H9 (cell line): ENCODE measurements around the gene PDCL3. TPM values are rescaled to one million over a fixed set of nuclear protein-coding genes. Genes with fewer than 3 reads are reported as not detected.
A peak's percentile ranks its signal among the peaks of the same experiment; 100 is the strongest.

ENCODE experiments used
- DNase-seq: peaks from one replicate; pipeline ENCODE4 v3.0.0-alpha.2; 2017
- H2AFZ ChIP-seq: one replicate; pipeline ENCODE4 v1.6.1; 2013; ENCODE audit warnings: mild to moderate bottlenecking, low read length, control low read depth, moderate library complexity
- H2AK5ac ChIP-seq: 2 replicates; pipeline ENCODE4 v1.6.1; 2013; ENCODE audit warnings: low read length, control low read depth, mixed read lengths; ENCODE audit not compliant: insufficient read length
- H2BK120ac ChIP-seq: one replicate; pipeline ENCODE4 v1.6.1; 2013; ENCODE audit warnings: low read depth, mild to moderate bottlenecking, low read length, control low read depth, inconsistent platforms; ENCODE audit not compliant: poor library complexity, severe bottlenecking
- H2BK12ac ChIP-seq: 2 replicates; pipeline ENCODE4 v1.6.1; 2013; ENCODE audit warnings: low read length, control low read depth, mixed read lengths, low read depth; ENCODE audit not compliant: insufficient read length
- H2BK15ac ChIP-seq: 2 replicates; pipeline ENCODE4 v1.6.1; 2013; ENCODE audit warnings: low read depth, low read length, control low read depth
- H2BK20ac ChIP-seq: one replicate; pipeline ENCODE4 v1.6.1; 2013; ENCODE audit warnings: low read depth, mild to moderate bottlenecking, low read length, control low read depth, inconsistent platforms; ENCODE audit not compliant: poor library complexity, severe bottlenecking
- H2BK5ac ChIP-seq: 2 replicates; pipeline ENCODE4 v1.6.1; 2013; ENCODE audit warnings: low read length, control low read depth, mixed read lengths; ENCODE audit not compliant: insufficient read length
- H3K14ac ChIP-seq: 2 replicates; pipeline ENCODE4 v1.6.1; 2013; ENCODE audit warnings: low read length, control low read depth; ENCODE audit not compliant: insufficient read depth
- H3K18ac ChIP-seq: 2 replicates; pipeline ENCODE4 v1.6.1; 2013; ENCODE audit warnings: low read depth, mild to moderate bottlenecking, mixed read lengths, low read length, control low read depth; ENCODE audit not compliant: insufficient read length
- H3K23ac ChIP-seq: 2 replicates; pipeline ENCODE4 v1.6.1; 2013; ENCODE audit warnings: low read length, control low read depth, mixed read lengths, low read depth; ENCODE audit not compliant: insufficient read length
- H3K23me2 ChIP-seq: 2 replicates; pipeline ENCODE4 v1.6.1; 2013; ENCODE audit warnings: low read depth, mild to moderate bottlenecking, mixed read lengths, low read length, control low read depth; ENCODE audit not compliant: insufficient read length, poor library complexity, severe bottlenecking
- H3K27ac ChIP-seq: 2 replicates; pipeline ENCODE4 v1.5.1; 2013; ENCODE audit warnings: low read length, control low read depth, mixed read lengths, low read depth; ENCODE audit not compliant: insufficient read length
- H3K27me3 ChIP-seq: 2 replicates; pipeline ENCODE4 v1.6.1; 2013; ENCODE audit warnings: low read length, control low read depth, inconsistent platforms; ENCODE audit not compliant: insufficient read depth
- H3K4ac ChIP-seq: 2 replicates; pipeline ENCODE4 v1.6.1; 2013; ENCODE audit warnings: low read depth, mild to moderate bottlenecking, control low read depth, inconsistent platforms, low read length, moderate library complexity
- H3K4me1 ChIP-seq: 2 replicates; pipeline ENCODE4 v1.6.1; 2013; ENCODE audit warnings: low read length, control low read depth, inconsistent platforms; ENCODE audit not compliant: insufficient read depth
- H3K4me2 ChIP-seq: 2 replicates; pipeline ENCODE4 v1.6.1; 2013; ENCODE audit warnings: low read length, control low read depth, mixed read lengths; ENCODE audit not compliant: insufficient read length, insufficient read depth
- H3K56ac ChIP-seq: 2 replicates; pipeline ENCODE4 v1.6.1; 2013; ENCODE audit warnings: low read depth, mild to moderate bottlenecking, mixed read lengths, low read length, control low read depth; ENCODE audit not compliant: insufficient read length
- H3K79me1 ChIP-seq: 2 replicates; pipeline ENCODE4 v1.6.1; 2013; ENCODE audit warnings: low read depth, mild to moderate bottlenecking, moderate library complexity, low read length, control low read depth, inconsistent platforms; ENCODE audit not compliant: insufficient read depth, poor library complexity, severe bottlenecking
- H3K79me2 ChIP-seq: 2 replicates; pipeline ENCODE4 v1.6.1; 2013; ENCODE audit warnings: low read length, control low read depth, inconsistent platforms; ENCODE audit not compliant: insufficient read depth
- H3K9ac ChIP-seq: 2 replicates; pipeline ENCODE4 v1.6.1; 2013; ENCODE audit warnings: low read length, control low read depth, mixed read lengths; ENCODE audit not compliant: insufficient read length; ENCODE audit errors: extremely low read depth
- H3K9me3 ChIP-seq: one replicate; pipeline ENCODE4 v1.6.1; 2013; ENCODE audit warnings: low read depth, low read length, inconsistent platforms; ENCODE audit not compliant: control insufficient read depth
- H3T11ph ChIP-seq: one replicate; pipeline ENCODE4 v1.6.1; 2013; ENCODE audit warnings: mild to moderate bottlenecking, low read length, control low read depth, inconsistent platforms
- H4K20me1 ChIP-seq: one replicate; pipeline ENCODE4 v1.6.1; 2013; ENCODE audit not compliant: control insufficient read depth, insufficient read length, insufficient read depth
- H4K5ac ChIP-seq: 2 replicates; pipeline ENCODE4 v1.6.1; 2013; ENCODE audit warnings: low read depth, mild to moderate bottlenecking, mixed read lengths, low read length, control low read depth; ENCODE audit not compliant: insufficient read length
- H4K8ac ChIP-seq: replicated peaks from 2 replicates; pipeline ENCODE4 v1.6.1; 2013; ENCODE audit warnings: low read length, control low read depth, mixed read lengths, low read depth; ENCODE audit not compliant: insufficient read length
- H4K91ac ChIP-seq: 2 replicates; pipeline ENCODE4 v1.6.1; 2013; ENCODE audit warnings: low read depth, mild to moderate bottlenecking, moderate library complexity, mixed read lengths, low read length, control low read depth; ENCODE audit not compliant: insufficient read length
- H3K27ac Mint-ChIP-seq, 3 experiments: 2 replicates in 2 of 3; 3 replicates in 1 of 3; pipeline ENCODE4 v1.8.0; 2020 to 2021; ENCODE audit warnings: mixed read lengths in 3 of 3, mild to moderate bottlenecking in 1 of 3, moderate library complexity in 1 of 3
- H3K27me3 Mint-ChIP-seq: 2 replicates; pipeline ENCODE4 v1.8.0; 2021; ENCODE audit warnings: low read depth, mild to moderate bottlenecking, moderate library complexity, mixed read lengths
- H3K36me3 Mint-ChIP-seq, 3 experiments: 2 replicates in 2 of 3; 3 replicates in 1 of 3; pipeline ENCODE4 v1.8.0; 2020 to 2021; ENCODE audit warnings: low read depth in 3 of 3, mixed read lengths in 3 of 3; ENCODE audit not compliant: insufficient read depth in 1 of 3
- H3K4me1 Mint-ChIP-seq, 2 experiments: 2 replicates each; pipeline ENCODE4 v1.8.0; 2020; ENCODE audit warnings: mixed read lengths in 2 of 2
- H3K4me3 Mint-ChIP-seq, 2 experiments: 2 replicates in 1 of 2; 3 replicates in 1 of 2; pipeline ENCODE4 v1.8.0; 2020 to 2021; ENCODE audit warnings: mild to moderate bottlenecking in 2 of 2, mixed read lengths in 2 of 2, moderate library complexity in 1 of 2
- H3K9me3 Mint-ChIP-seq, 2 experiments: 2 replicates in 1 of 2; 3 replicates in 1 of 2; pipeline ENCODE4 v1.8.0; 2020; ENCODE audit warnings: mild to moderate bottlenecking in 2 of 2, mixed read lengths in 2 of 2, moderate library complexity in 1 of 2
- WGBS: extraction: QIAGEN DNeasy Blood & Tissue Kit; methylation state at CpG from one replicate; pipeline ENCODE4 v1.1.7; 2013; ENCODE audit warnings: missing lambda C conversion rate, low lambda C conversion rate, mixed read lengths; ENCODE audit not compliant: insufficient read length; ENCODE audit errors: extremely low coverage; 5-methylcytosine and 5-hydroxymethylcytosine counted together
- total RNA-seq: library from RNA; stranded (reverse); gene quantifications from 2 replicates; pipeline ENCODE4 v1.2.1, GENCODE V29; 2021
- TF ChIP-seq, protein P1 (sequence below): fragments of 200-600 bp; sonication (generic); conservative IDR thresholded peaks from 3 replicates; pipeline ENCODE4 v1.8.0; 2021; ENCODE audit warnings: antibody characterized with exemption, mild to moderate bottlenecking

PDCL3 gene
- total RNA-seq, 1 experiment from 2014 or later = 39.4 TPM

DNA sequence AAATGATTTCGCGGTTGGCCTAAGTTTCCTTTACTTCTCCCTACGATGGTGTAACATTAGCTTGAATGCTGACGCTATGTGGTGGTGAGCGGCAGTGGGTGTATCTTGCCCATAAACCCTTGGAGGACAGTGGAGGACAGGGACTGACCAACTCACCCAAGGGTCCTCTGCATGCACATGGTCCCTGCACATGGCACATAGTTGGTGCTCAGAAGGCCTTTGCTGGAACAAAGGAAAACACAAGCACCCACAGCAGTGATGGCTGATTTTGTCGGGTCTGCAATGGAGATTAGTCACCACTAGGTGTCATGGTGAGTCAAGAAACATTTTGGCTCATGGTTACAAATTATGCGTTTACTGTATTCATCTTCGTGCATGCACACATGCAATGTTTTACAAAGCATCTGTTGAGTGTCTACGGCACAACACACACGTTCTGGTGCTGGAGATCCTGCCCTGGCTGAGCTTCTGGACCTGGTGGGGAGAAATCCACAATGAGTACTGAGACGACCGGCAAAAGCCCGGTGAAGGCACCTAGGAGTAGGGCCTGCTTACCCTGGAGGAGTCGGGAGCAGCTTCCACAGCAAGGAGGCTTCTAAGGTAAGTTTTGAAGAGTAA lies 44.0 kb downstream of the PDCL3 start:
- no peaks in the 10 kb centered on the region; the same call in 1 of the 2 replicates for H3K27me3 Mint-ChIP-seq
- Histone ChIP-seq H3K56ac (no peak overlapping the region), H2AK5ac (no peak overlapping the region), H3K79me2 (no peaks in the 10 kb centered on the region), H3K79me1 (no peaks in the 10 kb centered on the region), H4K91ac (no peak overlapping the region), H3K23ac (no peak overlapping the region), H4K20me1 (no peaks in the 10 kb centered on the region), H2BK12ac (no peak overlapping the region), H2BK20ac (no peak overlapping the region), H4K8ac (no peak overlapping the region), H3K9me3 (no peaks in the 10 kb centered on the region), H3K14ac (0 out of 2 replicates have a peak overlapping the region, but pooled peaks have one; percentile 25), H3T11ph (no peak overlapping the region), H2AFZ (peak overlapping the region; percentile 75), H3K9ac (no peak overlapping the region), H3K4me1 (peaks cover 3% of the 10 kb centered on the region; the same call in 1 of the 2 replicates), H3K23me2 (no peaks in the 10 kb centered on the region), H3K27ac (no peak overlapping the region), H3K4ac (no peak overlapping the region), H2BK15ac (no peak overlapping the region), H3K18ac (no peak overlapping the region), H4K5ac (no peak overlapping the region), H3K27me3 (no peaks in the 10 kb centered on the region), H3K4me2 (no peak overlapping the region), H2BK5ac (no peak overlapping the region), H2BK120ac (no peak overlapping the region)
- peak; percentile 69 for DNase-seq
- H3K36me3 Mint-ChIP-seq = no peaks in the 10 kb centered on the region
- TF ChIP-seq, protein P1, sequence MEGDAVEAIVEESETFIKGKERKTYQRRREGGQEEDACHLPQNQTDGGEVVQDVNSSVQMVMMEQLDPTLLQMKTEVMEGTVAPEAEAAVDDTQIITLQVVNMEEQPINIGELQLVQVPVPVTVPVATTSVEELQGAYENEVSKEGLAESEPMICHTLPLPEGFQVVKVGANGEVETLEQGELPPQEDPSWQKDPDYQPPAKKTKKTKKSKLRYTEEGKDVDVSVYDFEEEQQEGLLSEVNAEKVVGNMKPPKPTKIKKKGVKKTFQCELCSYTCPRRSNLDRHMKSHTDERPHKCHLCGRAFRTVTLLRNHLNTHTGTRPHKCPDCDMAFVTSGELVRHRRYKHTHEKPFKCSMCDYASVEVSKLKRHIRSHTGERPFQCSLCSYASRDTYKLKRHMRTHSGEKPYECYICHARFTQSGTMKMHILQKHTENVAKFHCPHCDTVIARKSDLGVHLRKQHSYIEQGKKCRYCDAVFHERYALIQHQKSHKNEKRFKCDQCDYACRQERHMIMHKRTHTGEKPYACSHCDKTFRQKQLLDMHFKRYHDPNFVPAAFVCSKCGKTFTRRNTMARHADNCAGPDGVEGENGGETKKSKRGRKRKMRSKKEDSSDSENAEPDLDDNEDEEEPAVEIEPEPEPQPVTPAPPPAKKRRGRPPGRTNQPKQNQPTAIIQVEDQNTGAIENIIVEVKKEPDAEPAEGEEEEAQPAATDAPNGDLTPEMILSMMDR = peak; percentile 87
- WGBS = no CpG with 5 or more reads among the region's 14 CpGs
- peaks cover 0 to 3% of the 10 kb centered on the region in 2 experiments; a peak in 1 of 5 replicates for H3K9me3 Mint-ChIP-seq
- H3K27ac Mint-ChIP-seq = peak overlapping the region in 1 of 3 experiments; percentile 75; a peak in 1 of 7 replicates
- peaks cover 15 to 22% of the 10 kb centered on the region in 2 experiments for H3K4me1 Mint-ChIP-seq
- no peak overlapping the region for H3K4me3 Mint-ChIP-seq
